ENCODE measurements around the gene RASGRF1. TPM values are rescaled to one million over a fixed set of nuclear protein-coding genes. Genes with fewer than 3 reads are reported as not detected.

The RASGRF1 gene
- total RNA-seq, 1 donor, result not detected

GRCh38 chr15:79045041-79045440 is 45.5 kb downstream of the RASGRF1 start:
- no peak overlapping the region for H3K4me3 ChIP-seq (ENCODE audit: low read depth, low read length)
- TF ChIP-seq, protein P1, sequence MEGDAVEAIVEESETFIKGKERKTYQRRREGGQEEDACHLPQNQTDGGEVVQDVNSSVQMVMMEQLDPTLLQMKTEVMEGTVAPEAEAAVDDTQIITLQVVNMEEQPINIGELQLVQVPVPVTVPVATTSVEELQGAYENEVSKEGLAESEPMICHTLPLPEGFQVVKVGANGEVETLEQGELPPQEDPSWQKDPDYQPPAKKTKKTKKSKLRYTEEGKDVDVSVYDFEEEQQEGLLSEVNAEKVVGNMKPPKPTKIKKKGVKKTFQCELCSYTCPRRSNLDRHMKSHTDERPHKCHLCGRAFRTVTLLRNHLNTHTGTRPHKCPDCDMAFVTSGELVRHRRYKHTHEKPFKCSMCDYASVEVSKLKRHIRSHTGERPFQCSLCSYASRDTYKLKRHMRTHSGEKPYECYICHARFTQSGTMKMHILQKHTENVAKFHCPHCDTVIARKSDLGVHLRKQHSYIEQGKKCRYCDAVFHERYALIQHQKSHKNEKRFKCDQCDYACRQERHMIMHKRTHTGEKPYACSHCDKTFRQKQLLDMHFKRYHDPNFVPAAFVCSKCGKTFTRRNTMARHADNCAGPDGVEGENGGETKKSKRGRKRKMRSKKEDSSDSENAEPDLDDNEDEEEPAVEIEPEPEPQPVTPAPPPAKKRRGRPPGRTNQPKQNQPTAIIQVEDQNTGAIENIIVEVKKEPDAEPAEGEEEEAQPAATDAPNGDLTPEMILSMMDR (IDR thresholded peaks at IDR 0.05; ENCODE audit: insufficient read depth, low read length), result no peak
- DNase-seq (ENCODE audit: low read depth), result no peak

- TF ChIP-seq, protein P1 (IDR thresholded peaks at IDR 0.05; ENCODE audit: insufficient read depth, low read length), result no peak
- DNase-seq (ENCODE audit: low read depth), result peak; percentile 4
- H3K4me3 ChIP-seq (ENCODE audit: low read depth, low read length), result no peak overlapping the region
These were observed 48.2 kb downstream of the RASGRF1 start for GRCh38 chr15:79042213-79042928.

DNA sequence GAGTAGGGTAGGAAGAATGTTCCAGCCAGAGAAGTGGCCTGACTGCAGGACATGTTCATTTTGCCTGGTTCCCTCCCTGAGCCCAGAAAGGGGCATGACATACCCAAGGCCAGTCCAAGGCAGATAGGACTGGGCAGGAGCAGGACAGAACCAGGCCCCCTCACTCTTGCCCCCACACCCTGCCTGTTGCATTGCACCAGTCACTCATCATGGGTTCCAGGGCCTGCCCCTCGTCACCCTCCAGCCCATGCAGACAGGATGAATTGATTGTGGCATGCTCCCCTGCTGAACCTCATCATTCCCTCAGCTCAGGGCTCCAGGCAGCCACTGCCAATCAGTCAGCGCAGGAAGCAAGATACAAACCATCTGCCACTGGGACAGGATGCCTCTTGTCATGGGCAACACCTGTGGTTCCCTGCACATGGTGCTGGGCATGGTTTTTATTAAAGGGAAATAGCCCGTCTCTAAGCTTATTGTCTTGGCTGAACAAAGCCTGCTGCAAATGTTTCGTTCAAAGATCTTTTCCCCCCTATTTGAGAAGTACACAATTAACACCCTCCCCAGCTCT is 48.9 kb downstream of the RASGRF1 start:
- no peak overlapping the region for H3K4me3 ChIP-seq (ENCODE audit: low read depth, low read length)
- DNase-seq (ENCODE audit: low read depth), result no peak
- TF ChIP-seq, protein P1 (IDR thresholded peaks at IDR 0.05; ENCODE audit: insufficient read depth, low read length), result no peak

DNA sequence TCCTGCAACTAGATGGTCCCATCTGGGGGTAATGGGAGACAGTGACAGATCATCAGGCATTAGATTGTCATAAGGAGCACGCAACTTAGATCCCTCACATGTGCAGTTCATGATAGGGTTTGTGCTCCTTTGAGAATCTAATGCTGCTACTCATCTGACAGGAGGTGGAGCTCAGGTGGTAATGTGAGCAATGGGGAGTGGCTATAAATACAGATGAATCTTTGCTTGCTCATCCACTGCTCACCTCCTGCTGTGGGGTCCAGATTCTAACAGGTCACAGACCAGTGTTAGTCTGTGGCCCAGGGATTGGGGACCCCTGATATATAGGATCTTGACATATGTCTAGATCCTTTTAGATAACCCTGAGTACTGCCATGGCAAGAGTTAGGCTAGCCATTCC is 52.7 kb downstream of the RASGRF1 start:
- no peak overlapping the region for H3K4me3 ChIP-seq (ENCODE audit: low read depth, low read length)
- TF ChIP-seq, protein P1 (IDR thresholded peaks at IDR 0.05; ENCODE audit: insufficient read depth, low read length), result no peak
- DNase-seq (ENCODE audit: low read depth), result no peak

GRCh38 chr15:79036323-79036722 is 54.3 kb downstream of the RASGRF1 start:
- H3K4me3 ChIP-seq (ENCODE audit: low read depth, low read length), result no peak overlapping the region
- TF ChIP-seq, protein P1 (IDR thresholded peaks at IDR 0.05; ENCODE audit: insufficient read depth, low read length), result no peak
- no peak for DNase-seq (ENCODE audit: low read depth)

DNA sequence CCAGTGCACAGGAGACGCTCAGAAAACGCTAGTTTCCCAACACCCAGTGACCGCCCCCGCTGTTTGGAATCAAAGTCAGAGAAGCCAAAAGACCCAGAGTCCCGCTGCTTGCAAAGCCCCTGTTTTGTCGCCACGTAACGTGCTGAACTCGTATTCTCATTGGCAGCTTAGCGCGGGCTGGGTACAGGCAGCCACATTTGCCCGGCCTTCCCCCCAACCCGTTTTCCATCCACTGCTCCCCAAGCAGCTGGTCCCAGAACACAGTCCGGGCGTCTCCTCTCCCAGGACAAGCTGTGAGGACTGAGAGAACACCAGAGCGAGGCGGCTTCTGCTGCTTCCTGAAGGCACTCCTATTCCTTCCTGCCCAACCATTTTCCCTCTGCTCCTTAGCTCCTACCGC is 54.8 kb downstream of the RASGRF1 start:
- TF ChIP-seq, protein P1 (IDR thresholded peaks at IDR 0.05; ENCODE audit: insufficient read depth, low read length), result no peak
- no peak for DNase-seq (ENCODE audit: low read depth)
- H3K4me3 ChIP-seq (ENCODE audit: low read depth, low read length), result no peak overlapping the region
